ENCODE measurements around the gene AEN. TPM values are rescaled to one million over a fixed set of nuclear protein-coding genes. Genes with fewer than 3 reads are reported as not detected.

AEN gene
- total RNA-seq, 1 experiment from 2014 or later, result 36.2 TPM

GRCh38 chr15:88624156-88624970 lies 3.2 kb downstream of the AEN start:
- peak overlapping the region; percentile 100; the same call in 1 of the 2 replicates for H3K9ac ChIP-seq (ENCODE audit: low read length)
- peaks cover 38% of the 10 kb centered on the region; the same call in 1 of the 2 replicates for H4K20me1 ChIP-seq (ENCODE audit: insufficient read depth)
- ChIA-PET RAD21 (ENCODE audit: low non-redundant PET in 1 of 2, low total read pairs in 2 of 2, uncharacterized antibody in 2 of 2, unreplicated experiment in 2 of 2) (interaction anchor here in 1 of 2 experiments (1.2 kb wide), 1 partner anchor 14 kb away, joined by 3 read pairs; no protein-coding TSS in a partner anchor), CTCF (interaction anchor here (0.9 to 1.5 kb wide), 3 partner anchors 9 to 210 kb away, joined by 3 to 7 read pairs (median 5); partner anchors contain the start of gene ISG20), POLR2A (interaction anchor here (1.1 kb wide), 1 partner anchor 14 kb away, joined by 5 read pairs; the partner anchor contains the start of gene ISG20)
- no TSS peak for BruUV-seq (replicated peaks)
- intact Hi-C loops (cut with micrococcal nuclease), result no loop called here
- no peak overlapping the region for H2AFZ ChIP-seq (ENCODE audit: low read depth, low read length, poor library complexity, severe bottlenecking)
- TF ChIP-seq RAD21 (IDR thresholded peaks at IDR 0.05; ENCODE audit: low read depth) (peak; percentile 46), CTCF (IDR thresholded peaks at IDR 0.05 in 2 of 3, conservative IDR thresholded peaks at IDR 0.05 in 1 of 3; ENCODE audit: borderline replicate concordance in 1 of 3, insufficient read depth in 1 of 3, low read depth in 2 of 3, low read length in 2 of 3) (0 out of 6 replicates have a peak, but pooled peaks of 1 of the 3 experiments have one; percentile 12), MAX (IDR thresholded peaks at IDR 0.05) (no peak), EZH2 (IDR thresholded peaks at IDR 0.05) (no peak), JUND (IDR thresholded peaks at IDR 0.05) (no peak)
- H3K9me2 ChIP-seq (ENCODE audit: insufficient read depth), result no peaks in the 10 kb centered on the region
- H3K27ac ChIP-seq (ENCODE audit: low read depth, low read length), result peak overlapping the region; percentile 10; the same call in 1 of the 2 replicates
- H3K9me3 ChIP-seq (ENCODE audit: control insufficient read depth in 1 of 2, insufficient read depth in 1 of 2, low read depth in 1 of 2, low read length in 2 of 2), result no peaks in the 10 kb centered on the region
- ATAC-seq, result no peak
- H3K36me3 ChIP-seq (ENCODE audit: control insufficient read depth in 1 of 2, insufficient read depth in 2 of 2, low read length in 2 of 2), result peaks cover 14 to 37% of the 10 kb centered on the region in 2 experiments
- H3K4me3 ChIP-seq (replicated peaks in 1 of 2; ENCODE audit: low read depth in 1 of 2, low read length in 2 of 2), result no peak overlapping the region
- peaks cover 84% of the 10 kb centered on the region for H3K79me2 ChIP-seq (ENCODE audit: insufficient read depth, low read length)
- peaks cover 15 to 58% of the 10 kb centered on the region in 2 experiments for H3K4me1 ChIP-seq (ENCODE audit: control insufficient read depth in 1 of 2, insufficient read depth in 2 of 2, low read length in 2 of 2)
- peak overlapping the region; percentile 86 for H3K4me2 ChIP-seq (ENCODE audit: low read length)
- no peak for DNase-seq (ENCODE audit: low read depth, low spot score)
- no peaks in the 10 kb centered on the region for H3K27me3 ChIP-seq (ENCODE audit: insufficient read depth, low read length)
